NCI-H2171 treated with DMSO at 0.1 percent for 48 hours (cell line): ENCODE data around the gene CYP11A1.

Source experiments
- DNase-seq: peaks from one replicate; lab custom pipeline; 2025; lab: John Stamatoyannopoulos, UW

The CYP11A1 gene

GRCh38 chr15:74388363-74388951 is 21.0 kb upstream of the CYP11A1 start:
- DNase-seq: no peak

DNA sequence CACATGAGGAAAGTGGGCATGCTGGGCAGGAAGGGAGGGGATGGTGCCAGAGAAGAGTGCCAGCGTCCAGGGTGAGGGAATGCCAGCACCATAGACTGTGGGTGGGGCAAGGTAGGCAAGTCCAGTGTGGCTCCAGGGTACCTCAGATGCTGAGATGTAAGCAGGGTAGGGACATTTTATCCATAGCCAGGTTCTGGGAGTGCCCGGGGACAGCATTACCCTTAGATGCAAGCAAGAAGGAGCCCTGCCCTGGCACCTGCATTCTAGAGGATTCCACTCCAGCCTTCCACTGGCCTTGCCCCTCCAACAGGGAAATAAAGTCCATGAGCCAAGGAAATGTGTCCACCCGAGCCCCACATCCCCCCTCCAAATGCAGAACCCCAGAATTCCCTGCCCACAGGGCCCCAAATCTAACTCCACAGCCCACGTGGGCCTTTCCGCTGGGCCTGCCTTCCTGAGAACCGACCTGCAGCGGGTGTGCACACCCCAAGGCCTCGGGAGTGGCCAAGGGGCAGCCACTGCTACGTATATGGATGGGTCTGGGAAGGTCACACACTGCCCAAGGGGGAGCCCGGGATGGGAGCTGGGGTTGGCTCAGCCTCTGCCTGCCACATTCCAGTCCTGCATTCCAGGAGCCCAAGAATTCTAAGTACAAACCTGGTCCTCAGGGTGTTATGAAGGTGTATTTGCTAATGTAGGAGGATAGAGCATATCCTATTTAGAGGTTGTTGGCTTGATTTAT is 20.3 kb upstream of the CYP11A1 start:
- DNase-seq: no peak

DNA sequence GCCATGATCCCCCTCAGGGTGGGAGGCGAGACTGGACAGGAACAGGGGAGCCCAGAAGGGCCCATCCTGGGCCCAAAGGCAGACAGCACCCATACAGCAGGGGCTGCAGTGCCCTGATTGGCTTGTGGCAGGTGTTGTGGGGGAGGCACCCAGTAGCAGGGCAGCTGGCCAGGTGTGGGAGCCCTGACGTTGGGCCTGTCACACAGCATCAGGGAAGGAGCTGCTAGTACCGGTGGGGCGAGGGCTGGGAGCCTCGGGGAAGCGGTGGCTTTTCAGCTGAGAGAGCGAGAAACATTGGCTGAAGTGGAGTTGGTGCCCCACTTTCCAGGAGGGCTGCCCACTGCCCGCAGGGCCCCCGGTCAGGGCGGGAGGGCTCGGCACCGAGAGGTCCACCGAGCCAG is 19.7 kb upstream of the CYP11A1 start:
- DNase-seq: no peak

DNA sequence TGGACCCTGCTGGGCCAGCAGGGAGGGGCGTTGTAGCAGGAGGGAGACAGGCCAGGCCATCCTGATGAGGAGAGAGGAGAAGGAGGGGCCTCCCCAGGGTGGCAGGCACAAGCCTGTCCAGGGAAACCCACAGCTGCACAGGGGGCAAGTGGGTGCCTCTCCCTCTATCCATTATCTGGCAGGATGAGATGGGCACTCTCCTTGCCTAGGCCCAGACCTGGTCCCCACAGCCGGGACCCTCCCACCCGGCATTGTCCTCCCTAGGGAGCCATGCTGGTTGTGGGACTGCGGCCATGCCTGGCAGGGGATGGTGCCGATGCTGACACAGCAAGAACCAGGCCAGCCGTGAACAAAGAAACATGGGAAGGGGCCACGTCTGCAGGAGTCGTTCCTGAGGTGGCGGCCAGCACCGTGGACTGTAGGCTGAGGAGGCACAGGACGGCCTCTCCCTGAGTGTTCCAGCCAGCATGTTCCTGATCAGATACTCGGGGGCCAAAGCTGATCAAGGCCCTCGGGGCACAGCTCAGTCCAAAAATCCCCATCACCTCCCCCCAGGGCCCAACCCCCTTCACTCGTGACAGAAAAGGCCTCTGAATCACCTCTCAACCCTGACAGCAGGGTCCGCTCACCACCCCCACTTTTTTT is 19.2 kb upstream of the CYP11A1 start:
- no peak for DNase-seq

GRCh38 chr15:74385733-74386132 is 18.3 kb upstream of the CYP11A1 start:
- no peak for DNase-seq

GRCh38 chr15:74384881-74385643 is 17.6 kb upstream of the CYP11A1 start:
- DNase-seq: no peak

DNA sequence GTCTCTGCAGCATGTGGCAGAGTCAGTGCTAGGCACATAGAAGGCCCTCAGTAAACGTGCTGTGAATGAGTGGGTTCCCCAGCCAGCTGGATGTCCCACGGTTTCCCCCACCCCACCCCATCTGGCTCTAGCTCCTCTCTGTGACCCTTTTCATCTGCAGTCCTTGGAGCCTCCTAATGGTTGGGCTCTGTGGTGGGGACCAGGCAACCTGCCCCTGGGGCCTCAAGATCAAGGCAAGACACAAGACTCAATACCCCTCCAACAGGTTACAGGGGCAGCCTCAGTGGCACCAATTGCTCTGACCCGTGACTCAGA is 17.1 kb upstream of the CYP11A1 start:
- DNase-seq: no peak

DNA sequence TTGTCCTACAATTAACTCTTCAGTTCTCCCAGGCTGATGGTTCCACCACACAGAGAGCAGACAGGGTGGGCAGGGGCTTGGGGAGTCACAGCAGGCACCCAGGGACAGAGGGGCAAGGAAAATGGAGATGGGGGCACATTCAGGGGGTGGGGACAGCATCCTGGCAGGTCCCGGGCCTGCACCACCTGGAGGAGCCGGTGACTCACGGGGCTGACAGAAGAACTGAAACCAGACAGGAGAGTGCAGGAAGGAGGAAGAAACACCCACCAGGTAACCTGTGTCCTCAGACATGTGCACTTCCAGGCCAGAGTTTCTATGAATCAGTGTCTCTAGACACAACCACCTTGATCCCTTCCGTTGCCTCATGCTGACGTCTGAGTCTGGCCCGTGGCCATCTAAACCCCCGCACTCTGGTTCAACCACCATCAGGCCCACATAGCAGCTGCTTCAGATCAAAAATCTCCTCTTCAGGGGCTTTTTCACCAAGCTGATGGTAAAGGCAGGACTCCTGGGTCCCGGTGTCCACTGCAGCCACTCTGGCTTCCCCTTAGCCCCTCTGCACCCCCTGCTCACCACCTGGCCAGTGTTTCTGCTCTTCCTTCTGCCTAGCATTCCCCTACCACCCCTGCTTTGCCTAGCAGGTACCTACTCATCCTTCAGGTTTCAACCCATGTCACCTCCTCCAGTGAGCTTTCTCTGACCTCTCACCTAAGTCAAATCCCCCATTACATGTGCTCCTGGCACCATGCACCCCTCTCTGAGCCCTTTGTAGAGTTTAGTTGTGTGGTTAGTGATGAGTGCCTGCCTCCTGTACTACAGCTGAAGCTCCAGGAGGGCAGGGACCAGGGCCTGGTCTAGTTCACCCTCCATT is 16.5 kb upstream of the CYP11A1 start:
- no peak for DNase-seq

DNA sequence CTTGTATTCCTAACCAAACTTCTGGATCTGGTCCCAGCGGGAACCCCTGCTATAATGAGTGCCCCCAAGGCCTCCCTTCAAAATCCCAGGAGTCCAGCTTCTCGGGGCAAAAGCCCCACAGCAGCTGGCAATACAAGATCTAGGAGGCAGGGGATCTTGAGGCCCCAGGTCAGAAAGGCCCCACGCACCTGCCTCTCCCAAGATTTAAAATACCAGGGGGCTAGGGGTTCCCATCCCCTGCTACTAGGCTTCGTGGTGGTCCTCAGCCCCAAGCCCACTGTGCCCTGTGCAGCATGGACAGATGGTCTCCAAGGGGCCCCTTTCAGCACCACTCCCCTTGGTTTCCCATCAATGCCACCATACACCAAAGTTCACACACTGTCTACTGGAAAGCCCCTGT is 15.8 kb upstream of the CYP11A1 start:
- DNase-seq: no peak

DNA sequence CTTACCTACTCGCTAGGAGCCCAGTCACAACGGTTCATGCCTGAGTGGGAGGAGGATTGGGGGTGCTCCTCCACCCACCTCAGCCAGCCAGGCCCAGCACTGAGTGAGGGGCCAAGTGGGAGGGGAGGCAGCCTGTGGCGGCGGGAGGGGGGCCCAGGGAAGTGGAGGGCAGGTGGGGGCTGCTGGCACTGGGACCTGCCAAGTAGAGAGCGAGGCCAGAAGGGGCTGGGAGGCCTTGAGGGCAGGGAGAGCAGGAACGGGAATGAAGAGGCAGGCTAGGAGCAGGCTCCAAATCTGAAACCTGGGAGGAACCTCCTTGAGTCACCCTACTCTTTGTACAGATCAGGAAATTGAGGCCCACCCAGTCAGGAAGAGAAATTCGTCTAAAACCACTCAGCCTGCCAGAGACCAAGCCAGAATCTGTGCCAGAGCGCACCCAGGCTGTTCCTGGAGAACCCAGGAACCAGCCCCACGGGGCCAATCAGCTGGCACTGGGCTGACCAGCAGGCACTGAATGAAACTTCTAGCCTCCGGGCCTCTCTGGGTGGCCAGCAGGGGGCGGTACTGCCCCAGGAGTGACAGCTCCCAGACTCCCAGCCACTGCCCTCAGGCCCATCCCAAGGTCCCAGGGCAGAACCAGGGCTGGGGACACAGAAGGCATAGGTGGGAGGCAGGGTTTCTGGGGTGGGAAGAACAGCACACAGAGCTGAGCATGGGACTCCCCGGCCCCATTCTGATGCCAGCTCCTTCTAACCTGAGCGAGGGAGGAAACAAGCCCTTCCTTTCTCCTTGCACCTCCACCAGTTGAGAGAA is 14.8 kb upstream of the CYP11A1 start:
- DNase-seq: peak; percentile 9

- no peak for DNase-seq
These were observed 14.0 kb upstream of the CYP11A1 start for GRCh38 chr15:74381481-74381880.

GRCh38 chr15:74381190-74381453 is 13.7 kb upstream of the CYP11A1 start:
- no peak for DNase-seq

DNA sequence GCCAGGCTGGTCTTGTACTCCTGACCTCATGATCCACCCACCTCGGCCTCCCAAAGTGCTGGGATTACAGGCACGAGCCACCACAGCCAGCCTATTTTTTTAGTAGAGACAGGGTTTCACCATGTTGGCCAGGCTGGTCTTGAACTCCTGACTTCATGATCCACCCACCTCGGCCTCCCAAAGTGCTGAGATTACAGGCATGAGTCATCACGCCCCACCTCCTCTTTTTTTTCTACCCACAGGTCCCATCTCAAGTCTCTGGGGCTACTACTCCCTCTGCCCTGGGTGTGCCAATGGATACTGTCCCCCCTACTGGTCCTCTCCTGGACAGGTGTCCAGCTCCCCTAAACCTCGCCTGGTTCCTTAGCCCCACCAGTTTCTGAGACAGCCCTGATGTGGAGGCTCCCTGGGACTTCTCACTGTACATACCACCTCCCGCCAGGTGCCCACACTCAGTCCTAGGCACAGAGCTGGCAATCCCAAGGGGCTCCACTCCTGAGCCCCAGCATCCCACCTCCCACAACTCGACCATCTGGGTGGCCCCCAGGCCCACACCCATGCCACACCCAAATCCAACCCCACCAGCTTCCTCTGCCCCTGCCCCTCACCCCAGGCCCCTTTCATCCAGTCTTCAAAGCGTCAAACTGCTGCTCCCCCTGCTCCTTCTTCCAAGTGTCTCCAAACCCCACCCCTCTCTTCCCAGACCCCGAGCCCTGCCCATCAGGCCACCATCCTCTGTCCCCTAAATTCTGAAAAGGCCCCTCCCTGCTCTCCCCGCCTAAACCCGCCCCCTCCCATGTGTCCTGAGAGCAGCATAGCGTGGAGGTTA is 13.1 kb upstream of the CYP11A1 start:
- no peak for DNase-seq

- no peak for DNase-seq
These were observed 11.4 kb upstream of the CYP11A1 start for GRCh38 chr15:74378848-74379247.

- DNase-seq: no peak
These were observed 10.7 kb upstream of the CYP11A1 start for GRCh38 chr15:74377831-74378766.

- no peak for DNase-seq
These were observed 9.6 kb upstream of the CYP11A1 start for GRCh38 chr15:74376825-74377581.

- no peak for DNase-seq
These were observed 8.8 kb upstream of the CYP11A1 start for GRCh38 chr15:74376226-74376625.

DNA sequence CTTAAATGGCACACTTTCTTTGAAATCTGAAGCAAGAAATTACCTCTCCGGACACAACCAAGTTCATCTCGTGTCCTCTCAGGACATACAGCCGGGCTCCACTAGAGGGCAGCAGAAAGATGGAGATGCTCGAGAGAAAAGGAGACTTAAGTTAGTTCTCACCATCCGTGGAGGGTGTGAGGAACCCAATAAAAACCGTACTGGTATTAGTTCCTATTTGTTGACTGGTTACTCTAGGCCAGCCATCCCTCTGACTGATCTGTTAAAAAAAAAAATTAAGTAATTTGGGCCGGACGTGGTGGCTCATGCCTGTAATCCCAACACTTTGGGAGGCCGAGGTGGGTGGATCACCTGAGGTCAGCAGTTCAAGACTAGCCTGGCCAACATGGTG is 7.9 kb upstream of the CYP11A1 start:
- DNase-seq: peak; percentile 75
